HCT116 (cell line): Measurements from ENCODE around the gene ANKRD16. TPM values are rescaled to one million over a fixed set of nuclear protein-coding genes. Genes with fewer than 3 reads are reported as not detected.

Source experiments
- ATAC-seq: fragments of 200-7000 bp; cut with Tn5 transposase; 2 replicates; pipeline ENCODE4 v1.9.1; 2020; ENCODE audit warnings: mild to moderate bottlenecking, moderate library complexity
- BruUV-seq: library from RNA; stranded (reverse); fragments of 400-500 nt; replicated peaks from 2 replicates; lab custom pipeline; 2021; lab: Mats Ljungman, UMichigan
- CTCF ChIA-PET: fragments of 300-600 bp; sonication (Branson Sonifier 250); formaldehyde crosslinking; loops from one replicate; lab custom pipeline; 2021; ENCODE audit warnings: antibody characterized with exemption; lab: Charles Lee
- POLR2A ChIA-PET: fragments of 300-600, 350-600 bp; sonication (Branson Sonifier 250); formaldehyde crosslinking; loops from one replicate; lab custom pipeline; 2021; ENCODE audit warnings: antibody characterized with exemption; lab: Charles Lee
- RAD21 ChIA-PET, 2 experiments: fragments of 300-600 bp; sonication (Branson Sonifier 250); formaldehyde crosslinking; loops; one replicate each; lab custom pipeline; 2023; ENCODE audit warnings: low total read pairs in 2 of 2; ENCODE audit not compliant: uncharacterized antibody in 2 of 2, unreplicated experiment in 2 of 2, low non-redundant PET in 1 of 2; lab: Charles Lee
- DNase-seq: peaks from one replicate; pipeline ENCODE4 v3.0.0-alpha.2; 2010; ENCODE audit warnings: low read depth, low spot score
- H2AFZ ChIP-seq: fragments of 200-600 bp; shearing (Covaris generic), sonication (generic); 2 replicates; pipeline ENCODE4 v1.6.1; 2017; ENCODE audit warnings: low read depth, mixed run types, mixed read lengths, antibody characterized with exemption, low read length; ENCODE audit not compliant: poor library complexity, severe bottlenecking
- H3K27ac ChIP-seq: 2 replicates; pipeline ENCODE4 v1.5.1; 2012; ENCODE audit warnings: low read depth, low read length
- H3K27me3 ChIP-seq: fragments of 200-600 bp; sonication (generic); 2 replicates; pipeline ENCODE4 v1.6.1; 2016; ENCODE audit warnings: mixed run types, low read length, mixed read lengths; ENCODE audit not compliant: insufficient read depth
- H3K36me3 ChIP-seq, 2 experiments: fragments of 200-500 bp in 1 of 2; fragments of 200-600 bp in 1 of 2; sonication (Bioruptor generic) in 1 of 2; sonication (generic) in 1 of 2; 2 replicates each; pipeline versions ENCODE4 v1.5.1 to v1.6.1; 2014 to 2016; ENCODE audit warnings: low read length in 2 of 2, inconsistent platforms in 1 of 2, mixed read lengths in 1 of 2, mixed run types in 1 of 2; ENCODE audit not compliant: insufficient read depth in 2 of 2, control insufficient read depth in 1 of 2
- H3K4me1 ChIP-seq, 2 experiments: fragments of 200-600 bp in 1 of 2; sonication (generic) in 1 of 2; 2 replicates each; pipeline versions ENCODE4 v1.5.1 to v1.6.1; 2012 to 2017; ENCODE audit warnings: low read length in 2 of 2, inconsistent platforms in 1 of 2, mild to moderate bottlenecking in 1 of 2, mixed read lengths in 1 of 2, mixed run types in 1 of 2, moderate library complexity in 1 of 2; ENCODE audit not compliant: insufficient read depth in 2 of 2, control insufficient read depth in 1 of 2
- H3K4me2 ChIP-seq: fragments of 200-600 bp; sonication (generic); 2 replicates; pipeline ENCODE4 v1.6.1; 2017; ENCODE audit warnings: mixed run types, low read length, mixed read lengths
- H3K4me3 ChIP-seq, 2 experiments: fragments of 200-600 bp in 1 of 2; sonication (generic) in 1 of 2; replicated peaks in 1 of 2; 2 replicates each; pipeline ENCODE4 v1.5.1; 2011 to 2016; ENCODE audit warnings: low read length in 2 of 2, control low read depth in 1 of 2, low read depth in 1 of 2, mild to moderate bottlenecking in 1 of 2, mixed read lengths in 1 of 2, mixed run types in 1 of 2
- H3K79me2 ChIP-seq: fragments of 200-600 bp; sonication (generic); 2 replicates; pipeline ENCODE4 v1.6.1; 2017; ENCODE audit warnings: mild to moderate bottlenecking, mixed run types, low read length, moderate library complexity, mixed read lengths; ENCODE audit not compliant: insufficient read depth
- H3K9ac ChIP-seq: fragments of 200-600 bp; sonication (generic); 2 replicates; pipeline ENCODE4 v1.6.1; 2016; ENCODE audit warnings: low read length, mixed read lengths
- H3K9me2 ChIP-seq: fragments of 200-600 bp; sonication (generic), shearing (Covaris generic); 2 replicates; pipeline ENCODE4 v1.6.1; 2017; ENCODE audit warnings: mixed run types, mild to moderate bottlenecking, moderate library complexity; ENCODE audit not compliant: insufficient read depth
- H3K9me3 ChIP-seq, 2 experiments: fragments of 200-500 bp in 1 of 2; fragments of 200-600 bp in 1 of 2; sonication (Bioruptor generic) in 1 of 2; sonication (generic) in 1 of 2; 2 replicates each; pipeline ENCODE4 v1.6.1; 2014 to 2017; ENCODE audit warnings: low read length in 2 of 2, mixed read lengths in 2 of 2, inconsistent platforms in 1 of 2, low read depth in 1 of 2, mild to moderate bottlenecking in 1 of 2, mixed run types in 1 of 2, moderate library complexity in 1 of 2; ENCODE audit not compliant: control insufficient read depth in 1 of 2, insufficient read depth in 1 of 2
- H4K20me1 ChIP-seq: fragments of 200-600 bp; sonication (generic), shearing (Covaris generic); 2 replicates; pipeline ENCODE4 v1.6.1; 2017; ENCODE audit warnings: mixed run types, mild to moderate bottlenecking, moderate library complexity; ENCODE audit not compliant: insufficient read depth
- CEBPB ChIP-seq: IDR thresholded peaks from 2 replicates; pipeline ENCODE4 v1.6.1; 2012; ENCODE audit warnings: low read depth
- EZH2phosphoT487 ChIP-seq: fragments of 200-600 bp; IDR thresholded peaks from 2 replicates; pipeline ENCODE4 v1.6.1; 2018; ENCODE audit warnings: antibody characterized with exemption, borderline replicate concordance
- SRF ChIP-seq: IDR thresholded peaks from 2 replicates; pipeline ENCODE4 v1.6.1; 2012; ENCODE audit warnings: low read depth
- ZNF274 ChIP-seq: fragments of 200-500 bp; sonication (Bioruptor generic); IDR thresholded peaks from 2 replicates; pipeline ENCODE4 v1.6.1; 2014; ENCODE audit warnings: mild to moderate bottlenecking, low read depth, low read length, inconsistent platforms
- intact Hi-C: fragments of 100-400 bp; cut with micrococcal nuclease; formaldehyde crosslinking; loops from 2 replicates; pipeline ENCODE4 v1.10.0; 2022
- total RNA-seq: library from RNA; stranded (reverse); gene quantifications from one replicate; pipeline ENCODE4 v1.2.1, GENCODE V29; 2021; ENCODE audit not compliant: unreplicated experiment

ANKRD16 gene
- total RNA-seq, 1 experiment from 2014 or later, result 9.4 TPM

GRCh38 chr10:5896208-5897052, 6.7 kb upstream of the ANKRD16 start:
- Histone ChIP-seq H3K79me2 (peaks cover 40% of the 10 kb centered on the region), H3K36me3 (peaks cover 14 to 44% of the 10 kb centered on the region in 2 experiments; a peak in 2 of 4 replicates), H3K4me2 (no peak overlapping the region), H3K27me3 (no peaks in the 10 kb centered on the region), H2AFZ (no peak overlapping the region), H4K20me1 (no peaks in the 10 kb centered on the region), H3K27ac (no peak overlapping the region), H3K9me2 (no peaks in the 10 kb centered on the region), H3K9me3 (peaks cover 0 to 3% of the 10 kb centered on the region in 2 experiments; a peak in 1 of 4 replicates), H3K9ac (no peak overlapping the region), H3K4me3 (no peak overlapping the region), H3K4me1 (no peaks in the 10 kb centered on the region; a peak in 1 of 4 replicates)
- POLR2A ChIA-PET, result no interaction called here
- TF ChIP-seq SRF, result no peak
- no peak for TF ChIP-seq ZNF274
- DNase-seq, result no peak
- no TSS peak for BruUV-seq
- CTCF ChIA-PET, result no interaction called here
- ATAC-seq, result no peak
- intact Hi-C loops, result no loop called here
- RAD21 ChIA-PET, result no interaction called here

DNA sequence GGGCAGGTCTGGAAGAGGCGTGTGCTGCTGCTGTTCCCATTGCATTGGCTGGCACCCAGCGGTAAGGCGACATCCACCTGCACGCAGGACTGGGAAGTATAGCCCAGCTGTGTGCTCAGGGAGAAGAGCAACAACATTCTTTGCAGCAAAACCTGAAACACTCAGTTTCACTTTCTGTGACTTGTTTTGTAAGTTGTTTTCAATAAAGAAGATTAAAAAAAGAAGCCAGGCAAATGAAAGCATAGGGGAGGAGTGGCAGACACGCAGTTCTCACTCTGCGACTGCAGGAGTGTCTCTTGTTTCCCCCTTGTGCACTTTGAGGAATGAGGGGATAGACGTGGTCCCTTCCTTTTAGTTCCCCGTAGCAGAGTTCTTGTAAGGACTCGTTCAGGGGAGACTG, 6.1 kb upstream of the ANKRD16 start:
- Histone ChIP-seq H3K4me1 (peaks cover 5 to 6% of the 10 kb centered on the region in 2 experiments; a peak in 3 of 4 replicates), H3K9ac (no peak overlapping the region), H2AFZ (no peak overlapping the region), H3K36me3 (peaks cover 14 to 44% of the 10 kb centered on the region in 2 experiments; a peak in 2 of 4 replicates), H3K9me2 (no peaks in the 10 kb centered on the region), H3K27me3 (no peaks in the 10 kb centered on the region), H3K27ac (no peak overlapping the region), H3K4me2 (no peak overlapping the region), H4K20me1 (no peaks in the 10 kb centered on the region), H3K79me2 (peaks cover 46% of the 10 kb centered on the region), H3K9me3 (peaks cover 0 to 3% of the 10 kb centered on the region in 2 experiments; a peak in 1 of 4 replicates), H3K4me3 (no peak overlapping the region)
- no peak for ATAC-seq
- ChIA-PET POLR2A (no interaction called here), RAD21 (no interaction called here), CTCF (no interaction called here)
- no TSS peak for BruUV-seq
- TF ChIP-seq CEBPB (no peak), EZH2phosphoT487 (no peak), SRF (no peak)
- intact Hi-C loops, result no loop called here
- no peak for DNase-seq
